Activated T-cell treated with anti-CD3 and anti-CD28 coated beads, Interleukin-2, amount 50 U/mL, for 4 hours (primary cell): ENCODE data around the gene RAB22A. TPM values are rescaled to one million over a fixed set of nuclear protein-coding genes. Genes with fewer than 3 reads are reported as not detected.

Experiments used
- ATAC-seq, 2 donors: fragments of 200-7000 bp; cut with Tn5 transposase; one replicate each; pipeline ENCODE4 v1.10.0; 2021
- DNase-seq: peaks from one replicate; pipeline ENCODE4 v3.0.0-alpha.2; 2020
- H3K27me3 Mint-ChIP-seq: one replicate; pipeline ENCODE4 v1.8.0; 2021; ENCODE audit warnings: low read depth, mixed read lengths
- H3K36me3 Mint-ChIP-seq: one replicate; pipeline ENCODE4 v1.8.0; 2022; ENCODE audit warnings: mixed read lengths; ENCODE audit not compliant: insufficient read depth
- H3K4me1 Mint-ChIP-seq: one replicate; pipeline ENCODE4 v1.8.0; 2021; ENCODE audit warnings: low read depth, mixed read lengths
- H3K4me3 Mint-ChIP-seq: one replicate; pipeline ENCODE4 v1.8.0; 2021; ENCODE audit warnings: mild to moderate bottlenecking, moderate library complexity, mixed read lengths
- H3K9me3 Mint-ChIP-seq: one replicate; pipeline ENCODE4 v1.8.0; 2021; ENCODE audit warnings: mixed read lengths
- total RNA-seq, 3 donors: library from RNA; stranded (reverse); gene quantifications; one replicate each; pipeline ENCODE4 v1.2.1, GENCODE V29; 2021

The RAB22A gene
- total RNA-seq, 3 donors from 2014 or later: 15.9 to 17.9 (median 17.3) TPM

- H3K4me3 Mint-ChIP-seq: peak overlapping the region; percentile 33
- peaks cover 39% of the 10 kb centered on the region for H3K36me3 Mint-ChIP-seq
- peak; percentile 52 to 60 for ATAC-seq
- no peak for DNase-seq
- H3K27me3 Mint-ChIP-seq: no peaks in the 10 kb centered on the region
- H3K9me3 Mint-ChIP-seq: no peaks in the 10 kb centered on the region
- H3K4me1 Mint-ChIP-seq: peaks cover 63% of the 10 kb centered on the region
Observed at GRCh38 chr20:58312836-58313235, 3.3 kb downstream of the RAB22A start.

DNA sequence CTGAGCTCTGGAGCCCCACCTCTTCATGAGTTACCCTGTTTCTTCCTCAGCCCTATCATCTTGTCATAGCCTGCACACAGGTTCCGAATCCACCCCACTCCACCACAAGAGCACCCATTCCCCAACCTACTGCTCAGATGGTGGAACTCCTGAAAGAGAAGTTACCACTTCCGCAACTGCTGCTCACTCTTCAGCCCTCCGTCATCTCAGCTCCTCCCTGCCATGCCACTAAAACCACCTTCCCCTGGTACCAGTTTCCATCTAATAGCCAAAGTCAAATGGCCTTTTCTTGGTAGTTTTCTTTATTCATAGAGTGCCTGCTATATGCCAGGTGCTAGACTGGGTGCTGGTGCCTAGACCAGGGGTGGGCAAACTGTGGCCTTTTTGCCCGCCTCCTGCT, 3.9 kb downstream of the RAB22A start:
- Mint-ChIP-seq H3K9me3 (no peaks in the 10 kb centered on the region), H3K4me3 (peak overlapping the region; percentile 19), H3K36me3 (peaks cover 39% of the 10 kb centered on the region), H3K27me3 (no peaks in the 10 kb centered on the region), H3K4me1 (peaks cover 58% of the 10 kb centered on the region)
- DNase-seq (no peak), ATAC-seq (peak in 1 of 2 donors; percentile 8)

GRCh38 chr20:58321205-58321604, 11.7 kb downstream of the RAB22A start:
- Mint-ChIP-seq H3K4me3 (no peak overlapping the region), H3K27me3 (no peaks in the 10 kb centered on the region), H3K36me3 (peaks cover 26% of the 10 kb centered on the region), H3K9me3 (no peaks in the 10 kb centered on the region), H3K4me1 (peaks cover 61% of the 10 kb centered on the region)
- no peak for DNase-seq
- peak in 1 of 2 donors; percentile 48 for ATAC-seq

DNA sequence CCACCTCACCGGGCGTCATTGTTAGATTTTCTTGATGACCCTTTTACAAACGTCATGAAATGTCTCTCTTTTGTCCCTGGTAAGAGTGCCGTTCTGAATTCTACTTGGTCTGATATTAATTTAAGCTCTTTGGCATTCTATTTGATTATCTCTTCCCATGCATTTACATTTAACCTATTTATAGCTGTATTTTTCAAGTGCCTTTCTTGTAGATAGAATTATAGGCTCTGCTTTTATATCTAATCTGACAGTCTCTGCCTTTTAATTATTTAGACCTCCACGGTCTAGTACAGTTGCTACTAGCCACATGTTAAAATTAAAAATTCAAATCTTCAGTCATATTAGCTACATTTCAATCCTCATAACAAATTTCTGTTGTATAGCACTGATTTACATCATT, 12.6 kb downstream of the RAB22A start:
- Mint-ChIP-seq H3K27me3 (no peaks in the 10 kb centered on the region), H3K9me3 (no peaks in the 10 kb centered on the region), H3K4me1 (peaks cover 64% of the 10 kb centered on the region), H3K4me3 (no peak overlapping the region), H3K36me3 (peaks cover 20% of the 10 kb centered on the region)
- ATAC-seq (no peak), DNase-seq (no peak)

GRCh38 chr20:58325912-58326311, 16.4 kb downstream of the RAB22A start:
- peaks cover 12% of the 10 kb centered on the region for H3K36me3 Mint-ChIP-seq
- DNase-seq: no peak
- H3K4me3 Mint-ChIP-seq: no peak overlapping the region
- peaks cover 67% of the 10 kb centered on the region for H3K4me1 Mint-ChIP-seq
- no peaks in the 10 kb centered on the region for H3K9me3 Mint-ChIP-seq
- ATAC-seq: no peak
- H3K27me3 Mint-ChIP-seq: no peaks in the 10 kb centered on the region

- Mint-ChIP-seq H3K9me3 (no peaks in the 10 kb centered on the region), H3K4me3 (no peak overlapping the region), H3K27me3 (no peaks in the 10 kb centered on the region), H3K36me3 (peaks cover 15% of the 10 kb centered on the region), H3K4me1 (peaks cover 62% of the 10 kb centered on the region)
- no peak for ATAC-seq
- DNase-seq: no peak
Observed at GRCh38 chr20:58327211-58327610, 17.7 kb downstream of the RAB22A start.

- no peak overlapping the region for H3K4me3 Mint-ChIP-seq
- no peaks in the 10 kb centered on the region for H3K9me3 Mint-ChIP-seq
- peaks cover 23% of the 10 kb centered on the region for H3K36me3 Mint-ChIP-seq
- ATAC-seq (no peak), DNase-seq (no peak)
- no peaks in the 10 kb centered on the region for H3K27me3 Mint-ChIP-seq
- peaks cover 57% of the 10 kb centered on the region for H3K4me1 Mint-ChIP-seq
Observed at GRCh38 chr20:58328836-58329235, 19.3 kb downstream of the RAB22A start.

DNA sequence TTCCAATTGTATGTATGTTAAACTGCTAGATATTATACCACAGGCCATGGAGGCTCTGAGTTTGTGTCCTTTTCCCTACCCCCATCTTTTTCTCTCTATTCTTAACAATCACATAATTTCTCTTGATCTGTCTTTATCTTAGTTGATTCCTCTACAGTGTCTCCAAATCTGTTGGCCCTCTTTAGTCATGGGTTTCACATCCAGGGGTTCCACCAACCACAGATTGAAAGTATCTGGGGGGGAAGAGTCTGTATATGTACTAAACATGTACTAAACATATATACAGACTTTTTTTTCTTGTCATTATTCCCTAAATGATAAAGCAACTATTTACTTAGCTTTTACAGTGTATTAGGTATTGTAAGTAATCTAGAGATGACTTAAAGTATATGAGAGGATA, 20.2 kb downstream of the RAB22A start:
- peaks cover 52% of the 10 kb centered on the region for H3K4me1 Mint-ChIP-seq
- H3K4me3 Mint-ChIP-seq: no peak overlapping the region
- H3K27me3 Mint-ChIP-seq: no peaks in the 10 kb centered on the region
- DNase-seq (no peak), ATAC-seq (peak in 1 of 2 donors; percentile 52)
- peaks cover 25% of the 10 kb centered on the region for H3K36me3 Mint-ChIP-seq
- H3K9me3 Mint-ChIP-seq: no peaks in the 10 kb centered on the region

- H3K9me3 Mint-ChIP-seq: no peaks in the 10 kb centered on the region
- ATAC-seq (no peak), DNase-seq (no peak)
- no peaks in the 10 kb centered on the region for H3K27me3 Mint-ChIP-seq
- H3K4me1 Mint-ChIP-seq: peaks cover 52% of the 10 kb centered on the region
- H3K36me3 Mint-ChIP-seq: peaks cover 25% of the 10 kb centered on the region
- H3K4me3 Mint-ChIP-seq: no peak overlapping the region
Observed at GRCh38 chr20:58330249-58330648, 20.7 kb downstream of the RAB22A start.

- Mint-ChIP-seq H3K36me3 (peaks cover 25% of the 10 kb centered on the region), H3K27me3 (no peaks in the 10 kb centered on the region), H3K9me3 (no peaks in the 10 kb centered on the region), H3K4me3 (no peak overlapping the region), H3K4me1 (peaks cover 48% of the 10 kb centered on the region)
- DNase-seq: no peak
- ATAC-seq: no peak
Observed at GRCh38 chr20:58330687-58331086, 21.2 kb downstream of the RAB22A start.

- H3K4me1 Mint-ChIP-seq: peaks cover 38% of the 10 kb centered on the region
- H3K9me3 Mint-ChIP-seq: no peaks in the 10 kb centered on the region
- H3K27me3 Mint-ChIP-seq: no peaks in the 10 kb centered on the region
- ATAC-seq (no peak), DNase-seq (no peak)
- H3K4me3 Mint-ChIP-seq: no peak overlapping the region
- H3K36me3 Mint-ChIP-seq: peaks cover 28% of the 10 kb centered on the region
Observed at GRCh38 chr20:58331961-58332551, 22.5 kb downstream of the RAB22A start.

GRCh38 chr20:58339741-58340140, 30.2 kb downstream of the RAB22A start:
- peaks cover 31% of the 10 kb centered on the region for H3K36me3 Mint-ChIP-seq
- H3K9me3 Mint-ChIP-seq: no peaks in the 10 kb centered on the region
- H3K27me3 Mint-ChIP-seq: no peaks in the 10 kb centered on the region
- DNase-seq (no peak), ATAC-seq (no peak)
- peaks cover 27% of the 10 kb centered on the region for H3K4me1 Mint-ChIP-seq
- H3K4me3 Mint-ChIP-seq: no peak overlapping the region

DNA sequence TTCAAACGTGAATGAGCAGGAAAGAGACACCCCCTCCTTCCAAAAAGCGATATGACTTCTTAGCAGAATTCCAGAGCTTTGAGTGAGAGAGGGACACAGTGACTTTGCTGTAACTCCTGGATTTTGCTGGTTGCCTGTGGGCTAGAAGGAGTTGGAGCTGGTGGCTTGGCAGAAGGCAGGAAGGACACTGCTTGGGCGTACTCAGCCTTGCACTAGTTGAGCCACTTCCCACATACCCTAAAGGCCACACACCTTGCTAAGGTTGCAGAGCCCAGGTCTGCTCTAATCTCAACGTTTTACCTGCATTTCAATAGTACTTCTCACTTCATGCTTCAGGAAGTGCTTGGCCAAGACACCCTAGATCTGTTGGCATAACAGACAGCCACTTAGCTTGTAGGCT, 30.6 kb downstream of the RAB22A start:
- no peak for ATAC-seq
- H3K4me1 Mint-ChIP-seq: peaks cover 27% of the 10 kb centered on the region
- H3K27me3 Mint-ChIP-seq: no peaks in the 10 kb centered on the region
- H3K4me3 Mint-ChIP-seq: no peak overlapping the region
- no peak for DNase-seq
- H3K36me3 Mint-ChIP-seq: peaks cover 34% of the 10 kb centered on the region
- H3K9me3 Mint-ChIP-seq: no peaks in the 10 kb centered on the region

GRCh38 chr20:58340853-58341252, 31.3 kb downstream of the RAB22A start:
- peaks cover 41% of the 10 kb centered on the region for H3K36me3 Mint-ChIP-seq
- H3K27me3 Mint-ChIP-seq: no peaks in the 10 kb centered on the region
- no peak overlapping the region for H3K4me3 Mint-ChIP-seq
- ATAC-seq (no peak), DNase-seq (no peak)
- no peaks in the 10 kb centered on the region for H3K9me3 Mint-ChIP-seq
- peaks cover 26% of the 10 kb centered on the region for H3K4me1 Mint-ChIP-seq

- H3K4me3 Mint-ChIP-seq: no peak overlapping the region
- DNase-seq (no peak), ATAC-seq (no peak)
- no peaks in the 10 kb centered on the region for H3K27me3 Mint-ChIP-seq
- no peaks in the 10 kb centered on the region for H3K9me3 Mint-ChIP-seq
- peaks cover 21% of the 10 kb centered on the region for H3K4me1 Mint-ChIP-seq
- H3K36me3 Mint-ChIP-seq: peaks cover 50% of the 10 kb centered on the region
Observed at GRCh38 chr20:58342104-58342945, 32.8 kb downstream of the RAB22A start.
